Natural killer cell (primary cell): ENCODE data around the gene GLCCI1. TPM values are rescaled to one million over a fixed set of nuclear protein-coding genes. Genes with fewer than 3 reads are reported as not detected.
A peak's percentile ranks its signal among the peaks of the same experiment; 100 is the strongest.
"Not testable (repeated sequence)": the region's sequence is repeated elsewhere in the genome, so short reads cannot be mapped to it uniquely, and the experiment has no call there.

Source experiments
- ATAC-seq, 3 donors: fragments of 150-1000 bp in 2 of 3; fragments of 200-7000 bp in 1 of 3; cut with Tn5 transposase; 1 replicate in 1 of 3; 2 replicates in 2 of 3; pipeline ENCODE4 v1.10.0; 2021; ENCODE audit warnings: mild to moderate bottlenecking in 2 of 3, moderate library complexity in 2 of 3
- DNase-seq, 2 donors: peaks; one replicate each; pipeline versions ENCODE4 v3.0.0 to v3.0.0-alpha.2; 2013 to 2021; ENCODE audit warnings: mixed read lengths in 1 of 2
- H3K27ac ChIP-seq: one replicate; pipeline ENCODE4 v1.5.1; 2013; ENCODE audit warnings: mild to moderate bottlenecking, low read length
- H3K27me3 ChIP-seq: one replicate; pipeline ENCODE4 v1.6.1; 2013; ENCODE audit warnings: low read length; ENCODE audit not compliant: control insufficient read depth, insufficient read depth
- H3K36me3 ChIP-seq: one replicate; pipeline ENCODE4 v1.6.1; 2013; ENCODE audit warnings: low read length; ENCODE audit not compliant: control insufficient read depth, insufficient read depth
- H3K4me1 ChIP-seq: one replicate; pipeline ENCODE4 v1.6.1; 2013; ENCODE audit warnings: low read length; ENCODE audit not compliant: control insufficient read depth, insufficient read depth
- H3K4me3 ChIP-seq: one replicate; pipeline ENCODE4 v1.5.1; 2013; ENCODE audit warnings: low read length
- H3K9me3 ChIP-seq: one replicate; pipeline ENCODE4 v1.6.1; 2013; ENCODE audit warnings: low read length; ENCODE audit not compliant: control insufficient read depth, insufficient read depth
- H3K27ac Mint-ChIP-seq, 2 donors: one replicate each; pipeline ENCODE4 v1.8.0; 2022; ENCODE audit warnings: mild to moderate bottlenecking in 2 of 2, mixed read lengths in 2 of 2, moderate library complexity in 1 of 2
- H3K27me3 Mint-ChIP-seq, 2 donors: one replicate each; pipeline ENCODE4 v1.8.0; 2022; ENCODE audit warnings: low read depth in 2 of 2, mixed read lengths in 2 of 2
- H3K36me3 Mint-ChIP-seq: one replicate; pipeline ENCODE4 v1.8.0; 2022; ENCODE audit warnings: mixed read lengths
- H3K4me1 Mint-ChIP-seq, 2 donors: one replicate each; pipeline ENCODE4 v1.8.0; 2022; ENCODE audit warnings: mixed read lengths in 2 of 2
- H3K4me3 Mint-ChIP-seq: one replicate; pipeline ENCODE4 v1.8.0; 2022; ENCODE audit warnings: mild to moderate bottlenecking, moderate library complexity, mixed read lengths
- H3K9me3 Mint-ChIP-seq, 2 donors: one replicate each; pipeline ENCODE4 v1.8.0; 2022; ENCODE audit warnings: mixed read lengths in 2 of 2
- CTCF ChIP-seq: fragments of 200-600 bp; IDR thresholded peaks from one replicate; pipeline ENCODE4 v1.8.0; 2022; ENCODE audit warnings: antibody characterized with exemption
- WGBS: methylation state at CpG from one replicate; pipeline ENCODE4 v1.1.7; 2013; ENCODE audit warnings: missing lambda C conversion rate; ENCODE audit not compliant: insufficient coverage; 5-methylcytosine and 5-hydroxymethylcytosine counted together
- intact Hi-C: fragments of 100-400 bp; cut with micrococcal nuclease; formaldehyde crosslinking; loops from one replicate; pipeline ENCODE4 v1.14.2; 2022
- total RNA-seq, 4 donors: library from RNA; stranded (reverse); fragments of 120-200 nt in 1 of 4; gene quantifications; one replicate each; pipeline versions ENCODE4 v1.2.3 to v1.2.4, GENCODE V29; 2013 to 2022

Gene GLCCI1
- total RNA-seq, 3 donors from 2014 or later (not counting 1 experiment from before 2014, with no cell fraction given) = 70.5 to 132 (median 79.6) TPM

GRCh38 chr7:7992506-7992905 is 23.9 kb downstream of the GLCCI1 start:
- DNase-seq (no peak), ATAC-seq (no peak)
- H3K4me1 ChIP-seq = peaks cover 2% of the 10 kb centered on the region
- H3K4me3 ChIP-seq = no peak overlapping the region
- no peaks in the 10 kb centered on the region for H3K27me3 ChIP-seq
- H3K27me3 Mint-ChIP-seq = no peaks in the 10 kb centered on the region
- H3K9me3 Mint-ChIP-seq = peaks cover 0 to 8% of the 10 kb centered on the region in 2 donors
- H3K27ac ChIP-seq = no peak overlapping the region
- peaks cover 49 to 72% of the 10 kb centered on the region in 2 donors for H3K4me1 Mint-ChIP-seq
- TF ChIP-seq CTCF = no peak
- WGBS = no CpG with 5 or more reads among the region's 1 CpG
- H3K36me3 Mint-ChIP-seq = peaks cover 17% of the 10 kb centered on the region
- no peaks in the 10 kb centered on the region for H3K9me3 ChIP-seq
- H3K36me3 ChIP-seq = no peaks in the 10 kb centered on the region
- peak overlapping the region; percentile 36 to 90 for H3K27ac Mint-ChIP-seq
- H3K4me3 Mint-ChIP-seq = peak overlapping the region; percentile 73
- intact Hi-C loops = loop anchor here (5.0 kb wide), 1 partner anchor 40 kb away; no protein-coding TSS in a partner anchor

GRCh38 chr7:7995348-7995747 is 26.8 kb downstream of the GLCCI1 start:
- peaks cover 17% of the 10 kb centered on the region for H3K36me3 Mint-ChIP-seq
- H3K27ac Mint-ChIP-seq, intact Hi-C loops, H3K4me1 ChIP-seq, H3K4me3 ChIP-seq, H3K36me3 ChIP-seq, H3K4me3 Mint-ChIP-seq, H3K27ac ChIP-seq, DNase-seq, H3K9me3 ChIP-seq, H3K27me3 Mint-ChIP-seq, H3K9me3 Mint-ChIP-seq, ATAC-seq, H3K27me3 ChIP-seq: not testable (repeated sequence)
- WGBS = 96% methylated on average over 6 of the region's 6 CpGs
- H3K4me1 Mint-ChIP-seq = peaks cover 29 to 44% of the 10 kb centered on the region in 2 donors

GRCh38 chr7:7996568-7996967 is 28.0 kb downstream of the GLCCI1 start:
- Histone ChIP-seq H3K36me3 (no peaks in the 10 kb centered on the region), H3K27me3 (no peaks in the 10 kb centered on the region), H3K4me3 (no peak overlapping the region), H3K4me1 (peaks cover 8% of the 10 kb centered on the region), H3K9me3 (peaks cover 3% of the 10 kb centered on the region), H3K27ac (peak overlapping the region; percentile 39)
- TF ChIP-seq CTCF = no peak
- peaks cover under 1 to 11% of the 10 kb centered on the region in 2 donors for H3K9me3 Mint-ChIP-seq
- peaks cover 17% of the 10 kb centered on the region for H3K36me3 Mint-ChIP-seq
- DNase-seq = no peak
- peak in 2 of 3 donors; percentile 36 to 52 for ATAC-seq
- H3K4me3 Mint-ChIP-seq = peak overlapping the region; percentile 45
- intact Hi-C loops = no loop called here
- H3K27ac Mint-ChIP-seq = peak overlapping the region; percentile 83 to 86
- H3K27me3 Mint-ChIP-seq = no peaks in the 10 kb centered on the region
- H3K4me1 Mint-ChIP-seq = peaks cover 23 to 46% of the 10 kb centered on the region in 2 donors

- H3K27me3 ChIP-seq = no peaks in the 10 kb centered on the region
- H3K4me3 ChIP-seq = no peak overlapping the region
- H3K36me3 ChIP-seq = peaks cover 14% of the 10 kb centered on the region
- H3K4me1 ChIP-seq = peaks cover 8% of the 10 kb centered on the region
- no peak for ATAC-seq
- H3K27ac ChIP-seq = no peak overlapping the region
- Mint-ChIP-seq H3K4me1 (peaks cover 31 to 46% of the 10 kb centered on the region in 2 donors), H3K27me3 (no peaks in the 10 kb centered on the region), H3K9me3 (peaks cover 2% of the 10 kb centered on the region in 2 donors), H3K36me3 (peaks cover 12% of the 10 kb centered on the region), H3K4me3 (no peak overlapping the region), H3K27ac (peak overlapping the region in 1 of 2 donors; percentile 68)
- no peak for TF ChIP-seq CTCF
- WGBS = no CpG with 5 or more reads among the region's 1 CpG
- no peak for DNase-seq
- intact Hi-C loops = no loop called here
- H3K9me3 ChIP-seq = peaks cover 3% of the 10 kb centered on the region
These were observed 31.8 kb downstream of the GLCCI1 start for GRCh38 chr7:8000315-8000941.
